ENCODE data around the gene CACNA2D2. TPM values are rescaled to one million over a fixed set of nuclear protein-coding genes. Genes with fewer than 3 reads are reported as not detected.

CACNA2D2 gene
- total RNA-seq, 1 donor from 2014 or later = 0.50 TPM

DNA sequence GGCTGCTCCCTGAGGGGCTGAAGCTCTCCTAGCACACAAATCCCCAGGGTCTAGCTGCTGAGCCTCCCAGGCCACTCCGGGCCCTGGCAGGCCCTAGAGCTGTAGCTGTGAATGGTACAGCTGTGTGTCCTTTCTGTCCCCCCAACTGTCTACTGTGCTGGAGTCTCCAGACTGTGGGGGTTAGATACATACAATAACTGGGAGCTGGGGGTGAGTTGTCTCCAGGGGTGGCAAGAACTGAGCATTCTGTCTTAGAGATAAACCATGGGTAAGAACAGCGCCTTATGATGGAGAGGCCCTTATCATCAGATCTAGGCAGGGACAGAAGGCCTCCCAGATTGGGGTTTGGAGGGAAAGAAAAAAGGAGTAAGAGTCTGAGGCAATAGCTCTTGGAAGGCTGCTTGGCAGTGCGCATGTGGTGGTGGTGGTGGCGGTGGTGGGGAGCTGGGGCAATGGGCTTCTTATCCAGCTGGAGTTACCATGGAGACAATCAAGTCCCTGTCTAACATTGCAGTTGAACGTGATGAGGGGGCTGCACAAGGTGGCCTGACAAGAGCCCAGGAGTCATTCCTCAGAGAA lies 149.2 kb downstream of the CACNA2D2 start:
- no peak for ATAC-seq
- DNase-seq (ENCODE audit: low spot score) = no peak

DNA sequence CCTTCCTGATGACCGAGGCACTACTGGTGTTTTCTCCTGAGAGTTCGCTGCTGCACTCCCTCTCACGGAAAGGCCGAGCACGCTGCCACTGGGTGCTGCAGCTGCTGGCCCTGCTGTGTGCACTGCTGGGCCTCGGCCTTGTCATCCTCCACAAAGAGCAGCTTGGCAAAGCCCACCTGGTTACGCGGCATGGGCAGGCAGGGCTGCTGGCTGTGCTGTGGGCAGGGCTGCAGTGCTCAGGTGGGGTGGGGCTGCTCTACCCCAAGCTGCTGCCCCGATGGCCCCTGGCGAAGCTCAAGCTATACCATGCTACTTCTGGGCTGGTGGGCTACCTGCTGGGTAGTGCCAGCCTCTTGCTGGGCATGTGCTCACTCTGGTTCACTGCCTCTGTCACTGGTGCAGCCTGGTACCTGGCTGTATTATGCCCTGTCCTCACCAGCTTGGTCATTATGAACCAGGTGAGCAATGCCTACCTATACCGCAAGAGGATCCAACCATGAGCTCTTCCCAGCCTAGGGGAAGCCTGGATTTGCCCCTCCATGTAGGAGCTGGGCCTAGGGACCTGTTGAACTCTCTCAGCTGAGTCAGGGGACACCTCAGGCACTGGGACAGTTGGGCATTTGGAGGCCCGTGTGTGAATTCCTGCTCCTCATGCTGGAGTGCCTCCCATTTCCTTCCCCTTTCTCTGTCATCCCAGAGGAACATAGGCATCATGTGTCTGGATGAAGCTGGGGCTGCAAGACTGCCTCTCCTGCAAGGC lies 150.0 kb downstream of the CACNA2D2 start:
- DNase-seq (ENCODE audit: low spot score) (no peak), ATAC-seq (no peak)

- ATAC-seq = no peak
- DNase-seq (ENCODE audit: low spot score) = no peak
Observed at GRCh38 chr3:50352781-50353180, 150.7 kb downstream of the CACNA2D2 start.

GRCh38 chr3:50351323-50351697 lies 152.1 kb downstream of the CACNA2D2 start:
- DNase-seq (ENCODE audit: low spot score) (no peak), ATAC-seq (peak; percentile 3)

DNA sequence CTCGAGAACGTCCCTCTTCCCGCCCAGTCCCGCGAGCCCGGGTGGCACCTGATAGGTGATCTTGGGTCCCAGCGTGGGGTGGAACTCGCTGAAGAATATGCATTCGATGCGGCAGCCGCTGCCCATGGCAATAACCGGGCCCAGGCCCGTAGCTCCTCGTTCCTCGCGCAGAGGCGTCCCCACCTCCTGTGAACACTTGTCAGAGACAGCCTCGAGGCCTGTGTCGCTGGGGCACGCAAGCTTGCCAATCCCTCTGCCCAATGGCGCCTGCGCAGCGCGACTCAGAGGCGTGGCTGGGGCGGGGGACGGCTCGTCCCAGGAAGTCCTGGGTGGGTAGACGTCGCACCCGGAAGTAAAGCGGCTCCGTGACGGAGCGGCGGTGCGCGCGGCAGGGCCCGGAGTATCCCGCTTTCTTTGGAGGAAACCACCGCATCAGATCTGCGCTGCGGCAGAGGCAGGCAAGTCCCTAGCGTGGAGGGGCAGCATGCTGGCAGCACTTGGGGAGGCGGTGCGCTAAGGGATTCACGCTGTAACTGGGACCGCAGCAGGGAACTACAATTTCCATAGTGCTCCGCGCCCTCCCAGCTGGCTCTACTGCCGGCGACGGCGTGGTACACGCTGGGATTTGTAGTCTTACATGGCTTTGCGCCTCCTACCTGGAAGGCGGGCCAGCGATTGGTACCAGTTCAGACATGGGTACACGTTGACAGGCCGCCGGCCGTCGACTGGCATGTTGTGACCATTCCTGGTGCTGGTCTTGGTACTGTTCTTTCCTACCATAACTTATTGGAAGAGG lies 152.7 kb downstream of the CACNA2D2 start, which contains the start of the genes CYB561D2 and NPRL2:
Gene CYB561D2 (plus strand): TSS at position 336 of the 796 bp plus-strand sequence. CDS start 572 bp downstream, outside the sequence.
Gene NPRL2 (minus strand): TSS at position 249 of the 796 bp plus-strand sequence. CDS start 123 bp downstream, at position 126.
- DNase-seq (ENCODE audit: low spot score) (peak; percentile 99), ATAC-seq (peak; percentile 87)

GRCh38 chr3:50350213-50350526 lies 153.3 kb downstream of the CACNA2D2 start:
- DNase-seq (ENCODE audit: low spot score) (no peak), ATAC-seq (no peak)

DNA sequence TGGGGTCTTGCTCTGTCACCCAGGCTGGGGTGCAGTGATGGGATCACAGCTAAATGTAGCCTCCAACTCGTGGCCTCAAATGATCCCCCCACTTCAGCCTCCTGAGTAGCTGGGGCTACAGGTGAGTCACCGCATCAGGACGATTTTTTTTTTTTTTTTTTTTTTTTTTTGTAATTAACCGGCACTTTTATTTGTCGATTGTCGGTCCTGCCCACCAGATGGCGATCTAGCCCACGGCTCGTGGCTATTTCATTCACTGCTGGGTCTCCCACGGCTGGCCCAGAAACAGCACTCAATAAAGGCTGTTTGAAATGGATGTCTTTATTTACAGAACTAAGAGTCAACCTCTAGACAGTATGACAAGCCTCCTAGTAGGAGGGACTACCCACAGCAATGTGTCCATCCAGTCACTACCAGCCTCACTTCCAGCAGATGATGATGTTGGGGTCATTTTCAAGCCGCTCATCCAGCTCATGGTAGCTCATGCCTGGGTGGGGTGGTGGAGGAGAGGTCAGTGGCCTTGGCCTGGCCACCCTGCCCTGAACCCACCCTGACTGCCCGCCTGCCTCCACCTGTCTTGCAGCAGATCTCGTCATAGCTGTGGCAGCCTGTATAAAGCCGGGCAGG lies 156.1 kb downstream of the CACNA2D2 start:
- peak; percentile 27 for ATAC-seq
- peak; percentile 74 for DNase-seq (ENCODE audit: low spot score)

DNA sequence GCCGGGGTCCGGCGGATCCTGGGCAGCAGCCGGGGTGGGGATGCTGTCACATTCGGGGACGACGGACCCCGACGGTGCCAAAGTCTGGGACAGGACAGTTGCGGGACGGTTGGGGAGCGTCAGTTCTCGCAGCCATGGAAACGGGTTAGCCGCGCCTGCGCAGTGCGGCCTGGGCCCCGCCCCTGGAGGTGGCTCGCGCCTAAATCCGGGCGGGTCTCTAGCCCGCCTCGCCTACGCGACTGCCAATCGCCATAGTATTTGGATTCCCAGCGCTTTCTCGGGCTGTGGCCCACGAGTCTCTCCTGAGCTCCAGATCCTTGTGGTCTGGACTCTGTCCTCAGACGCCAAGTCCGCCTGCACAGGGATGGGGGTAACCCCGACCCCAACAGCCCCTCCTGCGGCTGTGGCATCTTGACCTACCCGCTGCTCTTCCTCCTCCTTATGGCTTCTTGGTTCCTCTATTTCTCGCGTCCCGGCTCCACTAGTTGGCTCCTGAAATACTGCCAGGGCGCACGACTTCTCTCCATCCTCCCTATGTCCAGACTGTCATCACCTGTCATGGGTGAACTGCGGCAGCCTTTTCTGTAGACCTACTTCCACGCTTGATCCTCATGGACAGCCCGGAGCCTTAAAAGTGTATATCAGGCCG lies 157.7 kb downstream of the CACNA2D2 start, which contains the start of gene ZMYND10:
Gene ZMYND10 (minus strand): TSS at position 147 of the 649 bp plus-strand sequence. CDS start 153 bp downstream, outside the sequence.
- peak; percentile 35 for ATAC-seq

DNA sequence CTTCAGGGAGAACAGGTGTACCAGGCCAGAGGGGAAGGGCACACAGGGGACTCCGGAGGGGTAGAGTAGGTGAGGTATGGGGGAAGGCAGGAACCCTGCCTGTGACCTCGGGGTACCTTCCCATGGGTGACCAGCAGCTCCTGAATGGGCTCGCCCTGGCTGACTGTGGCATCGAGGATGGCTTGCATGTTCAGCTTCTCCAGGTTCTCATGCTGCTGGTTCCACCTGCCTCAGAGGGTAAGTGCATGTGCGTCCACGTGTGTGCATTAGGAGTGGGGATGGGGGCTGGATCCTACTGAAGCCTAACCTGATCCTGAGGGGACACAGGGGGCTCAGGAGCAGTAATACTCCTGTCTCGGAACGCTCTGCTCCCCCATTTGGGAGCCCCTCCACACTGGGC lies 158.4 kb downstream of the CACNA2D2 start:
- ATAC-seq (no peak), DNase-seq (ENCODE audit: low spot score) (no peak)

More for the DNA sequence above, 157.7 kb downstream of the CACNA2D2 start, which contains the start of gene ZMYND10:
- peak; percentile 71 for DNase-seq (ENCODE audit: low spot score)

DNA sequence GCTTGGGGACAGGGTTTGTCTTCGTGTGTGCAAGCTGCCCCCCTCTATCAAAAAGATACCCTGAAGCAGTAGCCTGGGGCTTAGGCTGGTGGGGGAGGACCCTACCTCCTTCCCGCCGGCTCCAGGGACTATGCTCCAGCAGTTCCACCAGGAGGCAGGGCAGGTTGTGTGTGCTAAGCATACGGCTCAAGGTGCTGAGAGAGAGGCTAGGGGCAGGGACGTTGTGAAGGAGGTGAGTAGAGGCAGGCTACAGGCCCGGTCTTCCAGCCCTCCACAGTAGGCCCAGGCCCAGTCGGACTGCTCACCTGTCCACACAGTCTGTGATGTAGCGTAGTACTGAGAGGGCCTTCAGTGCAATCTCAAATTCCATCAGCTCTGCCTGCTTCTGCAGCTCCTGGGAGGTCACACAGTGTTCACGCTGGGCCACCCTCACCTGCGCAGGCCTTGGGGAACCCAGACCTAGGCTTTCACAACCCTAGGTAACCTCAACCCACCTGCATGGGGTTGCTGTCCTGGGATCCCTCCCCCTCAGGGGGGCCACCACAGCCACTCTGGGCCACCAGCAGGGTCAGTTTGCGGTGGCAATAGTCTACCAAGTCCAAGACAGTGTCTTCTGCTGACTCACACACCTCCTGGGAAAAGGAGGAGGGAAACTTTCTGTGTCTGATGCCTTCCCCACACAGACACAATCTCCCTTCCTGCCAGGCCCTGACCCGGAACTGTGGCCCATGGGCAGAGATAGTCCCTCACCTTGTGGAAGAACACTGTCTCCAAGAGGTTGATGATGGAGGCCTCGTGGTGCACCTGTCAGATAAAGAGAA lies 160.4 kb downstream of the CACNA2D2 start:
- ATAC-seq (no peak), DNase-seq (ENCODE audit: low spot score) (no peak)

GRCh38 chr3:50341996-50342650 lies 161.3 kb downstream of the CACNA2D2 start:
- DNase-seq (ENCODE audit: low spot score) (no peak), ATAC-seq (no peak)

DNA sequence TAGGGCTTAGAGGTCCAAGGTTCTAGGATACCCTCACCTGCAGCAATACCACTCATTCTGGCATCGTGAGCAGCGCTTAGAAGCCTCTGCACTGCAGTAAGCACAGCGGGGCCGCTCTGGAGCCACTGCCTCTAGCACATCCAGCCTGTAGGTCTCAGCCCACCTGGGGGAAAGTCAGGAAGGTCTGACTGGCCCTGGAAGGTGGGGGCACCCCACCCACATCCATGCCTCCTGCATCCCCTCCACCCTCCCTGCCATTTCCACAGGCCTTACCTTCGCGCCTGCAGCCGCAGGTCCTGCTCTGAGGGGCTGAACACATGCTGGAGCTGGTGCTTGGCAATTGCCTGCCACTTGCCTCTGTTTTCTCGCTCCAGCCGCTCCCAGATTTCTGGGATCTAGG lies 161.9 kb downstream of the CACNA2D2 start:
- DNase-seq (ENCODE audit: low spot score) = no peak
- ATAC-seq = no peak

DNA sequence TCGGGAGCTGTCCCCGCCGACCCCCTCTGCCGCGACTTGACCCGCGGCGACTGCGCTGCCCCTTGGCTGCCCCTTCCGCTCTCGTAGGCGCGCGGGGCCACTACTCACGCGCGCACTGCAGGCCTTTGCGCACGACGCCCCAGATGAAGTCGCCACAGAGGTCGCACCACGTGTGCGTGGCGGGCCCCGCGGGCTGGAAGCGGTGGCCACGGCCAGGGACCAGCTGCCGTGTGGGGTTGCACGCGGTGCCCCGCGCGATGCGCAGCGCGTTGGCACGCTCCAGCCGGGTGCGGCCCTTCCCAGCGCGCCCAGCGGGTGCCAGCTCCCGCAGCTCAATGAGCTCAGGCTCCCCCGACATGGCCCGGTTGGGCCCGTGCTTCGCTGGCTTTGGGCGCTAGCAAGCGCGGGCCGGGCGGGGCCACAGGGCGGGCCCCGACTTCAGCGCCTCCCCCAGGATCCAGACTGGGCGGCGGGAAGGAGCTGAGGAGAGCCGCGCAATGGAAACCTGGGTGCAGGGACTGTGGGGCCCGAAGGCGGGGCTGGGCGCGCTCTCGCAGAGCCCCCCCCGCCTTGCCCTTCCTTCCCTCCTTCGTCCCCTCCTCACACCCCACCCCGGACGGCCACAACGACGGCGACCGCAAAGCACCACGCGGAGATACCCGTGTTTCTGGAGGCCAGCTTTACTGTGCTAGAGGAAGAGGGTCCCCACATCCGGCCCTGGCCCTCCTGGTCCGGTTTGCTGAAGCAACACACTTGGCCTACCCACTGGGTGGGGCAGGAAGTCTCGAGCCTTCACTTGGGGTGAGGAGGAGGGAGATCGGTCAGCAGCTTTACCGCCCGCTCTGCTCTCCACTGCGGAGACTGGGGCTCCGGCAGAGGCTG lies 162.7 kb downstream of the CACNA2D2 start, which contains the start of gene RASSF1:
Gene RASSF1 (minus strand): TSS at position 389 of the 882 bp plus-strand sequence. CDS start 31 bp downstream, at position 358.
- DNase-seq (ENCODE audit: low spot score) = no peak
- peak; percentile 2 for ATAC-seq

- ATAC-seq = no peak
- no peak for DNase-seq (ENCODE audit: low spot score)
Observed at GRCh38 chr3:50340147-50340447, 163.3 kb downstream of the CACNA2D2 start.

GRCh38 chr3:50339485-50340146 lies 163.8 kb downstream of the CACNA2D2 start:
- DNase-seq (ENCODE audit: low spot score) = no peak
- ATAC-seq = no peak

DNA sequence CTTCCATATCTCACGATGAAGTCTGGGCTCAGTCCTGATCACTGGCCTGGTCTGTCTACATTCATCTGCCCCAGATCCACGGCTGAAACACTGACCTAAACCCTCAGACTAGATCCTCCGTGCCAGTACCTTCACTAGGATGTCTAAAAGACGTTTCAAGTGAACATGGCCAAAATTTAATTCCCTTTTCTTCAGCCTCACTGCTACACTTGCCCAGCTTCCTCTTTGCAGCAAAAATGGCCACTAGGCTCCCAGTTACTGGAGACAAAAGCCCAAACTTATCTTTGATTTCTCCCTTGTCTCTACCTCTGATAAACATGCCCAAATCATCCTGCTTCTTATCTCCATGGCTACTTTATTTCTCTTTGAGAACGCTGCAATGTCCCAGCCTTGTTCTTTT lies 164.5 kb downstream of the CACNA2D2 start:
- ATAC-seq (no peak), DNase-seq (ENCODE audit: low spot score) (no peak)

- ATAC-seq = peak; percentile 88
- peak; percentile 100 for DNase-seq (ENCODE audit: low spot score)
Observed at GRCh38 chr3:50337175-50337861, 166.1 kb downstream of the CACNA2D2 start.
